ENCODE data around the gene SLC5A12. TPM values are rescaled to one million over a fixed set of nuclear protein-coding genes. Genes with fewer than 3 reads are reported as not detected.

SLC5A12 gene
- total RNA-seq, 1 experiment from 2014 or later = 0.82 TPM

- POLR2A ChIA-PET = no interaction called here
- no peak for TF ChIP-seq CTCF (IDR thresholded peaks at IDR 0.05; ENCODE audit: insufficient read depth in 1 of 2, low read depth in 1 of 2, low read length in 1 of 2, severe bottlenecking in 1 of 2, unreplicated experiment in 1 of 2)
- H3K27ac Mint-ChIP-seq (ENCODE audit: unreplicated experiment) = no peak overlapping the region
These were observed 101.4 kb downstream of the SLC5A12 start for GRCh38 chr11:26620282-26621045.

GRCh38 chr11:26618441-26618840, 103.4 kb downstream of the SLC5A12 start:
- no peaks in the 10 kb centered on the region for H3K9me3 Mint-ChIP-seq (ENCODE audit: unreplicated experiment)
- ChIA-PET POLR2A (no interaction called here), CTCF (no interaction called here)
- no peak for TF ChIP-seq CTCF (IDR thresholded peaks at IDR 0.05; ENCODE audit: insufficient read depth in 1 of 2, low read depth in 1 of 2, low read length in 1 of 2, severe bottlenecking in 1 of 2, unreplicated experiment in 1 of 2)
- no peaks in the 10 kb centered on the region for H3K27me3 Mint-ChIP-seq (ENCODE audit: insufficient read depth, unreplicated experiment)
- intact Hi-C loops (cut with micrococcal nuclease; ENCODE audit: unreplicated experiment) = no loop called here
- no peaks in the 10 kb centered on the region for H3K4me1 Mint-ChIP-seq (ENCODE audit: low read depth, unreplicated experiment)
- Histone ChIP-seq H3K27me3 (replicated peaks; ENCODE audit: control insufficient read depth, insufficient read depth, low read length) (no peaks in the 10 kb centered on the region), H3K9me3 (no peaks in the 10 kb centered on the region), H3K36me3 (ENCODE audit: control insufficient read depth, insufficient read depth, low read length) (no peaks in the 10 kb centered on the region), H3K4me1 (no peaks in the 10 kb centered on the region), H3K4me3 (ENCODE audit: low read depth, low read length) (no peak overlapping the region)
- no peak for DNase-seq
- BruUV-seq (replicated peaks) = no TSS peak
- no peak overlapping the region for H3K27ac Mint-ChIP-seq (ENCODE audit: unreplicated experiment)
- no peaks in the 10 kb centered on the region for H3K36me3 Mint-ChIP-seq (ENCODE audit: insufficient read depth, unreplicated experiment)
- no peak overlapping the region for H3K4me3 Mint-ChIP-seq (ENCODE audit: unreplicated experiment)

More at GRCh38 chr11:26620282-26621045, 101.4 kb downstream of the SLC5A12 start:
- intact Hi-C loops (cut with micrococcal nuclease; ENCODE audit: unreplicated experiment) = no loop called here
- H3K9me3 ChIP-seq = no peaks in the 10 kb centered on the region
- no peak for DNase-seq
- no peaks in the 10 kb centered on the region for H3K9me3 Mint-ChIP-seq (ENCODE audit: unreplicated experiment)
- BruUV-seq (replicated peaks) = no TSS peak
- no peaks in the 10 kb centered on the region for H3K36me3 Mint-ChIP-seq (ENCODE audit: insufficient read depth, unreplicated experiment)
- CTCF ChIA-PET = no interaction called here
- H3K36me3 ChIP-seq (ENCODE audit: control insufficient read depth, insufficient read depth, low read length) = no peaks in the 10 kb centered on the region
- H3K4me3 ChIP-seq (ENCODE audit: low read depth, low read length) = no peak overlapping the region
- H3K27me3 ChIP-seq (replicated peaks; ENCODE audit: control insufficient read depth, insufficient read depth, low read length) = no peaks in the 10 kb centered on the region
- no peaks in the 10 kb centered on the region for H3K4me1 Mint-ChIP-seq (ENCODE audit: low read depth, unreplicated experiment)
- no peaks in the 10 kb centered on the region for H3K27me3 Mint-ChIP-seq (ENCODE audit: insufficient read depth, unreplicated experiment)
- H3K4me3 Mint-ChIP-seq (ENCODE audit: unreplicated experiment) = no peak overlapping the region
- H3K4me1 ChIP-seq = no peaks in the 10 kb centered on the region

Other genes with a start within 250 kb of the SLC5A12 start
- 0.63 and 0.70 TPM in 2 replicates for gene MUC15, start 149.8 kb downstream of the SLC5A12 start, total RNA-seq (2022)